Pancreas (tissue), 10 donors: Measurements from ENCODE around the gene HCN3. TPM values are rescaled to one million over a fixed set of nuclear protein-coding genes. Genes with fewer than 3 reads are reported as not detected.
A peak's percentile ranks its signal among the peaks of the same experiment; 100 is the strongest.

Experiments used
- ATAC-seq, 4 donors: fragments of 200-7000 bp; cut with Tn5 transposase; one replicate each; pipeline versions ENCODE4 v1.8.0 to v1.9.1; 2020; ENCODE audit warnings: mild to moderate bottlenecking in 4 of 4, moderate library complexity in 4 of 4
- DNase-seq, 6 donors: peaks; one replicate each; pipeline ENCODE4 v3.0.0-alpha.2; 2020
- FAIRE-seq: peaks from 2 replicates; lab custom pipeline; 2012; peaks lifted over from hg19 to GRCh38; lab: Jason Lieb, UNC
- H3K27ac ChIP-seq, 4 donors: fragments of 200-600 bp; sonication (generic); 1 replicate in 3 of 4; 2 replicates in 1 of 4; pipeline versions ENCODE4 v1.5.0 to v1.8.0; 2020
- H3K27me3 ChIP-seq, 4 donors: fragments of 200-600 bp; one replicate each; pipeline ENCODE4 v1.8.0; 2021
- H3K36me3 ChIP-seq, 3 donors: fragments of 200-600 bp; sonication (generic) in 1 of 3; one replicate each; pipeline versions ENCODE4 v1.5.0 to v1.8.0; 2020 to 2021
- H3K4me1 ChIP-seq, 3 donors: fragments of 200-600 bp; one replicate each; pipeline ENCODE4 v1.8.0; 2021
- H3K4me3 ChIP-seq, 4 donors: fragments of 200-600 bp; sonication (generic) in 2 of 4; one replicate each; pipeline versions ENCODE4 v1.5.0 to v1.8.0; 2020 to 2021
- H3K9me3 ChIP-seq, 4 donors: fragments of 200-600 bp; one replicate each; pipeline ENCODE4 v1.8.0; 2021
- CTCF ChIP-seq, 4 donors: fragments of 200-600 bp; sonication (generic) in 3 of 4; IDR thresholded peaks; one replicate each; pipeline versions ENCODE4 v1.5.0 to v1.8.0; 2021; ENCODE audit warnings: antibody characterized with exemption in 4 of 4
- WGBS, 2 donors: extraction: QIAGEN DNeasy Blood & Tissue Kit; methylation state at CpG; one replicate each; pipeline ENCODE4 v1.1.7; 2013; 5-methylcytosine and 5-hydroxymethylcytosine counted together
- intact Hi-C, 3 donors: fragments of 100-400 bp; cut with DNase I; formaldehyde crosslinking; loops; one replicate each; pipeline versions ENCODE4 v1.11.1 to v1.14.2; 2022
- polyA plus RNA-seq, 2 donors: library from polyadenylated mRNA; stranded (reverse); fragments of 200-250 nt; gene quantifications; one replicate each; pipeline ENCODE4 v1.2.3, GENCODE V29; 2013
- total RNA-seq, 6 donors: library from RNA; stranded (reverse); fragmentation: NEBNext Ultra II Directional in 4 of 6; extraction: Animal tissue kit (Norgen Biotek cat#: 25700) in 4 of 6; gene quantifications; one replicate each; pipeline versions ENCODE4 v1.2.1 to v1.2.4, GENCODE V29; 2021 to 2023
- donor health status: healthy with polysubstance abuse.
- donor health status: DM: no; HTN: no; CAD: no; lungs with moderate emphysema.
- donor health status: DM: no; HTN: no; CAD: no.
- donor health status: control.
- donor health status: control.
- donor health status: Bipolar disorder and iron deficiency.
- donor health status: DM: yes; HTN: yes; CAD: no.
- donor health status: DM: no; HTN: no; CAD: no.
- donor health status: DM: no; HTN: no; CAD: no.
- donor health status: DM: yes; HTN: yes; CAD: no.

The HCN3 gene
- total and polyA plus RNA-seq, 8 donors: 0.66 to 12.0 (median 1.8) TPM

DNA sequence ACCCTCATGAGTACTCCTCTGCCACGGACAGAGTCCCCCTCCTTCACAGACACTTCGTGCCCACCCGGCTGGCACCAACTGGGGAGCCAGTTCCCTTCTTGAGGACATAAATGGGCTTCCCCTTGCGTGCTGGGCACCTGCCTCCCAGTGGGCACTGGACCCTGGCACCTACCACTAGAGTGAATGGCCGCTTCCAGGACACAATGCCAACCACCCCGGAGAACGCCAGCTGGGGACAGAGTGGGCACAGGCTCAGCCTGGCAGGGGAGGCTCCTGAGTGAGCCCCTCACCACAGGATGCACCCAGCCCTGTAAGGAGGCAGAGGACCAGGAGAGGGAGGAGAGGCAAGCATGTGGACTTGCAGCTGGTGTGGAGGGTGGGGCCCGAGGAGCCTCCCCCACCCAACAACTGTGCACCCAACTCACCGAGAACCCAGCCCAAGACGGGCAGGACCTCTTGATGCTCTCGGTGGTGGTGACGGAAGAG lies 23.0 kb upstream of the HCN3 start:
- no peak for FAIRE-seq
- peaks cover 0 to 16% (median 0%) of the 10 kb centered on the region in 3 donors for H3K4me1 ChIP-seq
- H3K27ac ChIP-seq: no peak overlapping the region
- intact Hi-C loops: loop anchor here in 2 of 3 donors (5.0 to 10.0 kb wide), 4 partner anchors 68 to 341 kb away; partner anchors contain the start of gene RUSC1 (in 2 of the 2)
- H3K4me3 ChIP-seq: peak overlapping the region; percentile 69 to 87 (median 78)
- H3K9me3 ChIP-seq: no peaks in the 10 kb centered on the region
- no peak for TF ChIP-seq CTCF (IDR thresholded peaks at IDR 0.05)
- WGBS, 2 donors: 48 to 54% methylated on average over 12 of the region's 12 CpGs
- H3K36me3 ChIP-seq: no peaks in the 10 kb centered on the region
- ATAC-seq: no peak
- H3K27me3 ChIP-seq: no peaks in the 10 kb centered on the region
- DNase-seq: peak in 2 of 6 donors; percentile 45 to 64

GRCh38 chr1:155254714-155255242 lies 22.5 kb upstream of the HCN3 start:
- H3K36me3 ChIP-seq: no peaks in the 10 kb centered on the region
- DNase-seq (peak in 3 of 6 donors; percentile 65 to 81 (median 68)), ATAC-seq (peak; percentile 2 to 11 (median 8)), FAIRE-seq (no peak)
- WGBS, 2 donors: 4 to 5% methylated on average over 16 to 35 of the region's 35 CpGs
- H3K4me3 ChIP-seq: peak overlapping the region; percentile 69 to 87 (median 78)
- TF ChIP-seq CTCF (IDR thresholded peaks at IDR 0.05): no peak
- H3K27ac ChIP-seq: peak overlapping the region; percentile 73 to 91 (median 80)
- no peaks in the 10 kb centered on the region for H3K9me3 ChIP-seq
- peaks cover 0 to 16% (median 0%) of the 10 kb centered on the region in 3 donors for H3K4me1 ChIP-seq
- no peaks in the 10 kb centered on the region for H3K27me3 ChIP-seq
- intact Hi-C loops: loop anchor here in 2 of 3 donors (5.0 to 10.0 kb wide), 4 partner anchors 68 to 340 kb away; partner anchors contain the start of gene RUSC1 (in 2 of the 2)

- H3K36me3 ChIP-seq: no peaks in the 10 kb centered on the region
- no peaks in the 10 kb centered on the region for H3K9me3 ChIP-seq
- no peaks in the 10 kb centered on the region for H3K27me3 ChIP-seq
- FAIRE-seq (no peak), DNase-seq (peak; percentile 80 to 93 (median 88)), ATAC-seq (peak; percentile 86 to 93 (median 91))
- peak within 1 kb of the TSS; percentile 73 to 91 (median 80) for H3K27ac ChIP-seq
- no peak for TF ChIP-seq CTCF (IDR thresholded peaks at IDR 0.05)
- H3K4me3 ChIP-seq: peak within 1 kb of the TSS; percentile 69 to 87 (median 78)
- intact Hi-C loops: loop anchor here in 2 of 3 donors (10.0 kb wide), 2 partner anchors 69 to 339 kb away; partner anchors contain the start of gene RUSC1 (in 1 of the 2)
- 2 to 4% methylated on average over 29 to 54 of the region's 54 CpGs for WGBS, 2 donors
- peaks cover 0 to 14% (median 0%) of the 10 kb centered on the region in 3 donors for H3K4me1 ChIP-seq
Measured at GRCh38 chr1:155255243-155256007, 21.8 kb upstream of the HCN3 start, which contains the start of gene ENTREP3. ENTREP3 (minus strand) TSS chr1:155255483; CDS start chr1:155254877, 606 bp downstream.

GRCh38 chr1:155256058-155256852 lies 21.0 kb upstream of the HCN3 start:
- Histone ChIP-seq H3K9me3 (no peaks in the 10 kb centered on the region), H3K4me1 (peaks cover 0 to 19% (median 4%) of the 10 kb centered on the region in 3 donors), H3K27ac (peak overlapping the region in 3 of 4 donors; percentile 75 to 91 (median 86)), H3K36me3 (no peaks in the 10 kb centered on the region), H3K27me3 (no peaks in the 10 kb centered on the region), H3K4me3 (peak overlapping the region in 1 of 4 donors; percentile 87)
- peak in 1 of 4 donors; percentile 1 for ATAC-seq
- intact Hi-C loops: loop anchor here in 2 of 3 donors (10.0 kb wide), 2 partner anchors 69 to 339 kb away; partner anchors contain the start of gene RUSC1 (in 1 of the 2)
- no peak for DNase-seq
- WGBS, 2 donors: 83 to 85% methylated on average over 20 of the region's 20 CpGs
- FAIRE-seq: no peak
- no peak for TF ChIP-seq CTCF (IDR thresholded peaks at IDR 0.05)
